GM12874 (cell line): Measurements from ENCODE around the gene PANX1.

Source experiments
- TF ChIP-seq, protein P1 (sequence below): IDR thresholded peaks from 2 replicates; pipeline ENCODE4 v1.5.1; 2011; ENCODE audit warnings: low read depth, mild to moderate bottlenecking, control low read depth, low read length, moderate library complexity; ENCODE audit not compliant: insufficient read depth

PANX1 gene

DNA sequence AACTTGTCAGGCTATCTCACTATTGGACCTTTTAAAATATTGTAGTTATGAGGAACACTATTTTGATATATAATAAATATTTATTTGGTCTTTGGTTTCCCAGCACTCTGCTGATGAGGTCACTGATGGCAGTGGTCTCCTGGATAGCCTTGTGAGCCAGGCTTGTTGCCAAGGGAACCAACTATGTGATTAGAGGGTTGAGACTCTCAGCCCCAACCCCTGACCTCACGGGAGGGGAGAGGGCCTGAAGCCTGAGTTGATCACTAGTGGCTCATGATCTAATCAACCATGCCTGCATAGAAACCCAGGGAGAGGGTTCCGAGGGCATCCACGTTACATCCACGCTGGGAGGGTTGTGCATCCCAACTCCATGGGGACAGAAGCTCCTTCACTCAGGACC lies 10.8 kb downstream of the PANX1 start:
- TF ChIP-seq, protein P1, sequence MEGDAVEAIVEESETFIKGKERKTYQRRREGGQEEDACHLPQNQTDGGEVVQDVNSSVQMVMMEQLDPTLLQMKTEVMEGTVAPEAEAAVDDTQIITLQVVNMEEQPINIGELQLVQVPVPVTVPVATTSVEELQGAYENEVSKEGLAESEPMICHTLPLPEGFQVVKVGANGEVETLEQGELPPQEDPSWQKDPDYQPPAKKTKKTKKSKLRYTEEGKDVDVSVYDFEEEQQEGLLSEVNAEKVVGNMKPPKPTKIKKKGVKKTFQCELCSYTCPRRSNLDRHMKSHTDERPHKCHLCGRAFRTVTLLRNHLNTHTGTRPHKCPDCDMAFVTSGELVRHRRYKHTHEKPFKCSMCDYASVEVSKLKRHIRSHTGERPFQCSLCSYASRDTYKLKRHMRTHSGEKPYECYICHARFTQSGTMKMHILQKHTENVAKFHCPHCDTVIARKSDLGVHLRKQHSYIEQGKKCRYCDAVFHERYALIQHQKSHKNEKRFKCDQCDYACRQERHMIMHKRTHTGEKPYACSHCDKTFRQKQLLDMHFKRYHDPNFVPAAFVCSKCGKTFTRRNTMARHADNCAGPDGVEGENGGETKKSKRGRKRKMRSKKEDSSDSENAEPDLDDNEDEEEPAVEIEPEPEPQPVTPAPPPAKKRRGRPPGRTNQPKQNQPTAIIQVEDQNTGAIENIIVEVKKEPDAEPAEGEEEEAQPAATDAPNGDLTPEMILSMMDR, result no peak

DNA sequence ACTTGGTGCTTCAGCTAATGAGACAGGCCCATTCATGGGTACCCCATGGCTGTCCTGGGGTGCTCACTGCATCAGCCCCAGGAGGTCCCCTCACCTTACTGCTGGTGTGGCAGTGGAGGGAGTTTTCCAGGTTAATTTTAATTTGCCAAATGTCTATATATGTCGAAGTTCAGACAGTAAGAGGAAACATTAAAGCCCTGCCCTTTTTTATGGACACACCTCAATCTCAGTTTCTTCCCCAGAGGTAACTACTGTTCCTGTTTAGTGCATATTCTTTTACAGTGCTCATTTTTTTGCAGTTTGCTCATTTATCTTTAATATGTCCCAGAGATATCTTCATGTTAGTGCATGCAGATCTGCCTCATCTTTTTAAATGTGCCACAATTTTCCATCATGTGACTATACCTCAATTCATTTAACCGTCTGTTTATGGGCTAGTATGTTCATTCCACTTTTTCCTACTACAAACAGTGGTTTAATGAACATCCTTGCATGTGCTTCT lies 11.6 kb downstream of the PANX1 start:
- TF ChIP-seq, protein P1, result no peak

DNA sequence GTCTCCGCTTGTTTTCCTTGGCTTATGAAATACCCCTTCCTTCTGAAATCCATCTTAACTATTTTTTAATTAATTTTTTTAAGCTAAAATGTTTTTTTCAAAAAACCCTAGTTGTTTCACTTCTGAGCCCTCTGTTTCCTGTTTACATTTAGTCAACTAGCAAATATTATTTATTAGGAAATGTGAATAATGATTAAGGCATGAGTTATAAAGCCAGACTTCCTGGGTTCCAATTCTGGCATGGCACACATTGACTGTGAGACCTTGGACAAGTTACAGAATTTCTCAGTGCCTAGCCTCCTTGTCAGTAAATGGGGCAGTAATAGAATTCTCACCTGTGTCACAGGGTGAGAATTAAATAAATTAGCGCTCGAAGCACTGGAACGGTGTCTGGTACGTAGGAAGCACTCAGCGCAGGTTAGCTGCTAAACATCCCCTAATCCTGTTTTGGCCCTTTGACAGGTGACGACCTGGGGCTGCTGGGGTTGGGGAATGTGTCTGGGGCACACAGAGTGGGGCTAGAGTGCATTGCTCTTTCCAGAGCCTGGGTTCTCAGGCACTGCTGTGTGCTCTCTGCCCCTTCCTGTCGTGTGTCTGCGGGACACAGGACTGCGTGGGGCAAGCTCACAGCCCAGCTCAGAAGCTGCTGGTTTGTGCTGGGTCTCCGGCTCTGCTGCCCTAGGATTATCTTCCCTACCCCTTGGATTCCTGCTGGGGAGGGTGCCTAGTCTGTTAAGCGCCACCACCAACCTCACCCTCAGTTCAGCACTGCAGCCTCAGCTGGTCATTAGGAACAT lies 13.1 kb downstream of the PANX1 start:
- TF ChIP-seq, protein P1, result no peak

DNA sequence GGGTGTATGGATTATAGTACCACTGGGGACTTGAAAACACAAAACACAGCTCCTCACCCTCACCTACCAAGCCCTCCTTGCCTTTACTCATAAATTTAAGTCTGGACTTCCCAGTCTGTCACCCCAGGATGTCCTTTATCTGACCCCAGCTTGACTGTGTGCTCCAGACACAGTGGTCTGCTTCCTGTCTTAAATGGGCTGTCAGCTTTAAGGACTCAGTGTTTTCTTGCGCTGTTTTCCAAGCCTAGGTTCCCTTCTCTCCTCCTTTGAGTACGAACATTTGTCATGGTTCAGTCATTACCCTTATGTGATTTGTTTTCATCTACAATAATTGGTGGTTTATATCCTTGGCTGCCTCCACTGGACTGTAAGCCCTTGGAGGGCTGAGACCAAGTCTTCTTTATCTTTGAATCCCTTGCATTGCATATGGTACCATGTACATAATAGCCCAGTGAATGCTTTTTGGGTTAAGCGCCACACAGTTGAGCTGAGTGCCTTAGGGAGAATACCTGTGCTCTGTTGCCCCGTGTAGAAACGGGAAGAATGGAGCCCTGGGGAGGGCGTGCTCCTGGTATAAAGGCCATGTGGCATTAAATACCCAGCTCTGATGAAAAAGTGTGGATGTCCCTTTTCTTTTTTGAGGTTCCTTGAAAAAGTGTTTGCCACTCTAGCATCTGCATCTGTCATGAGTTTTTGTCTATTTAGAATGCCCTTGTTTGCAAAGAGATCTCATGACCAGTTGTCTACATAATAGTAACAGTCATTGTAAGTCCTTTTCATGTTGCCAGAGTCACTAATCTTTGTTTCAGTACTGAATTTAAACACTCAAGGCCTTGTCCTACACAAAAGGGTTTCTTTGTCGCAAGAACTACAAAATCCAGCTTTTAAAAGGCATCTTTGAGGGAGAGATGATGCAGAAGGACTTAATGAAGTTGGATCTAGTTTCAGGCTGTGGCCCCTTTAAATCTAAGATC lies 14.0 kb downstream of the PANX1 start:
- TF ChIP-seq, protein P1, result no peak

DNA sequence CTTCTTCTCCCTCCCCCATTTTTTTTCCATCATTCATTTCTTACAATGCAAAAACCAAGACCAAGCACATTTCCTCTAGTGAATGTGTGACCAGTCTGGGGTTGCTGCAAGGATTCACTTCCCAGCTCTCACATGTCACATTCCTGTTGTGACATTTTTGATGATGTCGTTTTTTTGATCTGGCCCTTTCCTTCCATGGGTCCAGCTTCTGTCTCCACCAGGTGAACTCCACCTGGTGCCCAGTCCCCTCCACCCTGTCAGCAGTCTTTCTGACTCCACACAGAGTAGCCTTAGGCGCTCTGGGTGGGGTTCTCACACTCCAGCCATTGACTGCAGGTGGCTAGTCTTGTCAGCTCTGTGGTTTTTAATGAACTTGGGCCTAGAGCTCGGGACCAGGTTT lies 15.6 kb downstream of the PANX1 start:
- TF ChIP-seq, protein P1, result no peak

DNA sequence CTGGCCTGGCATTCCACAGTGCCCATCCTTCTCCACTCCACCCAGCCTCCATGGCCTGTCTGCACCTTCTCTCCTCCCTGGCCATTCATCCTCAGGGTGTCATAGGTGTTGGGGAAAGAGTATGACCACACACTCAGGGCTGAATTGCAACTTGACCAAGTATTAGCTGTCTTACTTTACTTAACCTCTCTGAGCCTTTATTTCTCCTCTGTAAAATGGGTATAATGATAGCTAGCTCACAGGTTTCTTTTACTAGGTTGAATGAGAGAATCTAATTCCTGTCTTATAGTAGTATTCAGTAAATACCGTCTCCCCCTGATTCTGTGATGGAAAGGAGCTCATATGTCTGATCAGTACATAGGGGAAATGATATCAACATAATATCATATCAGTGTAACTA lies 16.0 kb downstream of the PANX1 start:
- TF ChIP-seq, protein P1, result no peak

DNA sequence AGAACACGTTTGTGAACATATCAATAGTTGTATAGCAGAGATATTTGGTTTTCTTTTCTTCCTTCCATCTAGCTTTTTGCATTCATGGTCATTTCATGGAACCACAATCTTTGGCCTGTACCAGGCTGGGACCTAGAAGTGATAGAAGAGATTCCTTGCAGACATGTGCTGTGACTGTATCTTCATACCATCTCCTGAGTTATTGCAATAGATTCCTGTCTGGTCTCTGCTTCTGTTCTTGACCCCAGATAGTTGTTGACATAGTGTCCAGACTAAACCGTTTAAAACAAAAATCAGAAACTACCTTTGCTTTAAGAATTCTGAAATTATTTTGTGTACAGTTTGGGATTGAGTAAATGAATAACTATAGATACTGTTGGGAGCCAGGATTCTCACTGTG lies 16.8 kb downstream of the PANX1 start:
- TF ChIP-seq, protein P1, result no peak
